Stimulated activated CD8-positive, alpha-beta memory T cell treated with anti-CD3 and anti-CD28 coated beads, Interleukin-15, amount 100 ng/mL, for 1 hour (primary cell): Measurements from ENCODE around the gene ANKHD1.

Source experiments
- DNase-seq: peaks from one replicate; pipeline ENCODE4 v3.0.0-alpha.2; 2020; ENCODE audit warnings: low read depth

Gene ANKHD1

DNA sequence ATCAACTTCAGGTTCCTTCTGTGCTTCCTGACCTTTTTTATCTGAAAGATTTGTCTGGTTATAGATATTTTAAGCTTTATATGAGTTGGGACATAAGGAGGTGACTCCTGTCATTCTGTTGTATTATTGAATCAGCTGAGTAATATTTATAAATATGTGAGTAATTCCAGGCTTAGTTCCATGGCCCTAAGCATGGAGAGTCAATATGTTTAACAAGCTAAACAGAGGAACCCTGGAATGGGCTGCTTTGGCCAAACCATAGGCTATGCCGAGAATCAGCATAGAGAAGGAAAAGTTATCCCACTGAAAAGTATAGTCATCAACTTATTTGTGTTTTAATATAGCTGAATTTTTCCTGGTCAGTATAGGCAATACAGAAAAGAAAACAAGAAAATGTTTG lies 138.6 kb downstream of the ANKHD1 start:
- DNase-seq: no peak

DNA sequence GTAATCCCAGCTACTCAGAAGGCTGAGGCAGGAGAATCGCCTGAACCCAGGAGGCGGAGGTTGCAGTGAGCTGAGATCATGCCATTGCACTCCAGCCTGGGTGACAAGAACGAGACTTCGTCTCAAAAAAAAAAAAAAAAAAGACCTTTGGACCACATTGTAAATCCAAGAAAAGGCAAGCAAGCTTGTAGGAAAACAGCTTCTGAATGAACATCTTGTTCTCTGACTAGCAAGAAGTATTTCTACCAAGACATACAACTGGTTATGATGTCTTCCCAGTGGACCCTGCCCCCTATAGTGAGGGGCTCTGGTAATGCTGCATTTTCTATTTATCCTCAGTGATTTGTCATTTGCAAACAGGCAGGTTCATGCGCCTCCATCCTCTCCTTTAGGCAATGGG lies 141.3 kb downstream of the ANKHD1 start:
- no peak for DNase-seq

DNA sequence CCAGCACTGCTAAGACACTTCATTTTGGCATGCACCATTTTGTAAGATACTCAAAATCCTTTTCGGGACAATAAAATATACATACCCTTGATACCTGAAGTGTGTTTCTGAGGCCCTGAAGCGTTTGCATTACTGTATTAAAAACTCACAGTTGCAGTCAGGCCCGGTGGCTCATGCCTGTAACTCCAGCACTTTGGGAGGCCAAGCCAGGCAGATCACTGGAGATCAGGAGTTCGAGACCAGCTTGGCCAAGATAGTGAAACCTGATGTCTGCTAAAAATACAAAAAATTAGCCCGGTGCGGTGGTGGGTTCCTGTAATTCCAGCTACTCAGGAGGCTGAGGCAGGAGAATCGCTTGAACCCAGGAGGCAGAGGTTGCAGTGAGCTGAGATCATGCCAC lies 143.4 kb downstream of the ANKHD1 start:
- no peak for DNase-seq

DNA sequence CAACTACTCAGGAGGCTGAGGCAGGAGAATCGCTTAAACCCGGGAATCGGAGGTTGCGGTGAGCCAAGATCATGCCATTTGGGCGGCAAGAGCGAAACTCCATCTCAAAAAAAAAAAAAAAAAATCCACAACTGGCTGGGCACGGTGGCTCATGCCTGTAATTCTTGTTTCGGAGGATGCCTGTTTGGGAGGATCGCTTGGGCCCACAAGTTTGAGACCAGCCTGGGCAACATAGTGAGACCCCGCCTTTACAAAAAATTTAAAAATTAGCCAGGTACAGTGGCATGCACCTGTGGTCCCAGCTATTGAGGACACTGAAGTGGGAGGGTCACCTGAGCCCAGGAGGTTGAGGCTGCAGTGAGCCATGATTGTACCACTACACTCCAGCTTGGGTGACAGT lies 144.0 kb downstream of the ANKHD1 start:
- no peak for DNase-seq

DNA sequence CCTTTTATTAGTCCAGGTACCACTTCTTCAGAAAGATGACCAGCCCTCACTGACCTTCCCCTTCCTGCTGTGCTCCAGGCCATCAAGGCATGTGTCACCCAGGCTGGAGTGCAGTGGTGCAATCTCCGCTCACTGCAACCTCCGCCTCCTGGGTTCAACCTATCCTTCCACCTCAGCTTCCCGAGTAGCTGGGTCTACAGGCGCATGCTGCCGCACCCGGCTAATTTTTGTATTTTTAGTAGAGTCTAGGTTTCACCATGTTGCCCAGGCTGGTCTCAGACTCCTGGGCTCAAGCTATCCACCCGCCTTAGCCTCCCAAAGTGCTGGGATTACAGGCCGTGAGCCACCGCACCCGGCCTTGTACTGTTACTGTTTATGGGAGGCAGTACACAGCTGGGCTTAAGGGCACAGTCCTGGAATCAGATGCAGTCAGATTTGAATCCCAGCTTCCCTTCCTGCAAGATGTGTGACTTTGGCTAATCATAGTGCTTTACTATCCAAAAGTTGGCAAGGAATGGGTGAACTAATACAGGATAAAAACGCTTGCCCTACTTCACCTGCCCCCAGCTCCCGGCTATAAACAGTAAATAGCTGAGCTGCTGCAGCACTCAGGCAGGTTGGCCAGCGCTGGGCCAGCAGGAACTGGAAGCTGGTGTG lies 145.3 kb downstream of the ANKHD1 start:
- no peak for DNase-seq

DNA sequence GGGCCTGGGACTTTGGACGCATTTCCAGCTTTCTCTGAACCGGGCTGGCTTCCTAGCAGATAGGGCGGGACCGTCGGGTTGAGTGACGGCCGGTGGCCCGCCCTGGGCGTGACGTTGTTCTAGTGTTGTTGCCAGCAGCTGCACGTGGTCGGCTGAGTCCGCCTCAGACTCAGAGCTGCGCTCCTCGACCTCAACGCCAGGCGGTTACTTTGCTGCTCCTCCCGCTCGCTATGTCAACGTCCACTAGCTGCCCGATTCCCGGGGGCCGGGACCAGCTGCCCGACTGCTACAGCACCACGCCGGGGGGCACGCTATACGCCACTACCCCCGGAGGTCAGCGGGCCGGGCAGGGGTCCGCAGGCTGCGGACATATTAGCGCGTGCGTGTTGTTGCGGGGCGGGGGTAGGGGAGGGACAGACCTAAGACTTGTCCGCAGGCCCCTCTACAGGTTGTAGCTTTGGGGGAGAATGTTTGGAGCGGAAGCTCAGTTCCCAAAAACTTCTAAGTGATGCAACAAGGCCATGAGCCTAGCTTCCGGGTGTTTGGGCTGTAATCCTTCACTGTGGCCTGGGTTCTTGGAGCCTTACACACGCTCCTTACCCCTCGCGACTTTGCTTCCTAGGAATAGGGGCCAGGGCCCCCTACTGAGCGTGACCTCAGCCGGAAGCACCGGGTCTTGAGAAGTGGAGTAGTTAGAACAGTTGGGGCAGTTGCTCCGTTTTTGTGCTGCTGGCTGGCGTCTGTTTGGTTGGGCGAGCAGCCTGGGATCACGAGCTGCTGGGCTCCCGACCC lies 146.1 kb downstream of the ANKHD1 start, which contains the start of gene EIF4EBP3:
Gene EIF4EBP3, plus strand, starts transcription at position 155 of the 792 bp plus-strand sequence. Its CDS starts 76 bp downstream, at position 231.
- DNase-seq: peak; percentile 72

DNA sequence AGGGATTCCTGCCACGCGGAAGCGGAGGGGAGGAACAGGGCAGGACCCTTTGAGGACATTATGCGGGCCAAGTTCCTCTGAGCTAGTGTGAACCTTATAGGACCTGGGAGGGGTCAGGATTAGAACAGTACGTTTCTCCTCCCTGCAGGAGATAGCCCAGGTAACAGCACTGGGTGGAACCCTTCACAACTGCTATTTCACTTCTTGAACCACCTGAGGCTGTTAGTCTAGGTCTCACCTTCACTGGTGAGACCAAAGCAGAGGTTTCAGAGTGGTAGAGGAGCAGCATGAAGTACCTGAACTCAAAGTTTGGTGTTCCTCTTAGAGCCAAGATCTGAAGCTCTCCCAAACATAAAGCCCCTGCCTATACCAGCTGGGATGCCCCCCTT lies 146.7 kb downstream of the ANKHD1 start:
- no peak for DNase-seq

DNA sequence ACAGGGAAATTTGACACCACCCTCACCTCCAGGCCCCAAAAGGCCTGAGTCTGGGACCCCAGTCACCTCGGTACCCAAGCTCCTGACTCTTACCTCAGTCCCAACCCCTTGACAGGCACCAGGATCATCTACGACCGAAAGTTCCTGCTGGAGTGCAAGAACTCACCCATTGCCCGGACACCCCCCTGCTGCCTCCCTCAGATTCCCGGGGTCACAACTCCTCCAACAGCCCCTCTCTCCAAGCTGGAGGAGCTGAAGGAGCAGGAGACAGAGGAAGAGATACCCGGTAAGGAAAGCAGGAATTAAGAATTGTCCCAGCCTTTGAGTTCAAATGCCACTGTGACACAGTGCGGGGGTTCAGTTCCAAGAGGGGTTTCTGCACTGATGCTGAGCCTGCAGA lies 147.2 kb downstream of the ANKHD1 start:
- no peak for DNase-seq

DNA sequence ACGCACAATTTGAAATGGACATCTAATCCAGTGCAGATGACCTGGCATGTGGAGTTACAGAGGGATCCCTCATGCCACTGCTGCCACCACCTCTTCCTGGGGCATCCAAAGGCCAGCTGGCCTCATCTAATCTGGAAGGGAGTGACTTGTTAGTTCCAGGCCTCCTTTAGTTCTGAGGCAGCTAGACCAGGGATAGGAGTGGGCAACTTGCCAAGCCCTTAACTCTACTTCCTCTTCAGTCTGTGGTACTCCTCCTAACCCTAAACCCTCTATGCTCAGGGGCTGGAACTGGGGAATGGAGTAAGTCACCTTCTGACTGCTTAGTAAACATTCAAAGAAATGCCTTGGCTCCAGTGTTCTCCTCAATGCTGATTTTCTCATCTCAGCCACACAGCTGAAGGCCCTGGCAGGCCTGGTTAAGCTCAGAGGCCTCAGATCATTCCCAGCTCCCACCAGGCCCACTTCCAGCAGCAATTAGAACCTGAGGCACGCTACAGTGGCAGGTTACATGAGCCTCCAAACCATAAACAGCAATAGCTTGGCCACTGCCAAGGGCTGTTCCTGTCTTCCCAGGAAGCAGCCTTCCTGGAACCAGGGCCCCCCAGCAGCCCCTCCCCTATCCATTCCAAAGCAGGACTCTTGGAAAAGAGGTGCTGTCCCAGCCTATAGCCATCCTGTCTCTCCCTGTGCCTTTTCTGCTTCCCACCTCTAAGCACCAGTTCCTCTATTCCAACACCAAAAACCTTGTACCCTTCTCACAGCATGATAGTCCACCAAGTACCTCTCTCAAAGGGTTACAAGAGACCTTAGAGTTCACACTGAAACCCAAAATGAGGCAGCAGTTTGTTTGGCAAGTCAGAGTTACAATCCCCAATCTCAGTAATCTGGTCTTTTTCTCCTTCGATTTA lies 147.9 kb downstream of the ANKHD1 start:
- DNase-seq: no peak

DNA sequence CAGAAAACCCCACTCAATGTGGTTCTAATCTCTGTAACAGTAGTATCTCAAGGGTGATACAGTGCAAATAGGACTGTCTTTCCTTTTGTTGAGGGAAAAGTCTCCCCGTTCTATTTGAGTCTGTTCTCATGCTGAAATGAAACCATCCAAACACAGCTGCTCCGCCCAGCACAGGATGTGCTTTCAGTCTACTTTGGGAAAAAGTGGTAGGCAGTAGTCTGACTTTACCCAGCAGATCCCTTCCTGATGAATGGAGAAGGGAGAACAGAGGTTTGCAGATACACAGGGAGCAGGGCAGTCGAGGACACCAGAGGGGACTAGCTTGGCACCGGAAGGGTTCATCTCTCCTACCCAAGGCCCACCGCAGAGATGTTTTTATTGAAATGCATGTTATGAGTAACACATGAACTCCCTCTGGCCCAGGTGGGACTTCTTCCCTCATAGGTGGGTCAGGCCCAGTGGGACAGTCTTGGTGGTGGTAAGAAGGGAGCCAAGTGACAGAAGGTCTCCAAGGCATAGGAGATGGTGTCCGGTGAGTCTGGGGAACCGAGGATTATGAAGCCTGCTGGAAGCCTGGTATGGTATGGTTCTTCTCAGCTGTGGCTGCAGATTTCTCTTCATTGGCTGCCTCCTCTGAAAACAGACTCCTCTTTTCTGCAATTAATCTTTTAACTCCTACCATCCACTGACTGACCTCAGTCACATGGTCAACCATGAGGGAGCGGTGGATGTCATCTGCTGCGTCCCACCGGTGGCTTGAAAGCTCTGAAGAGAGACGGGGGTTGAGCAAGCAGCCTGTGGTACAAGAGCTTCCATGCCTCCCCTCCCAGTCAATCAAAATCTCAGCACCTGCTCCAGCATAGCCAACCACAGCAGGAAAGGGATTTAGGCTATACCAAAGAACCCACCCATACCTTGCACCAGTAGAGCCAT lies 148.8 kb downstream of the ANKHD1 start:
- no peak for DNase-seq

DNA sequence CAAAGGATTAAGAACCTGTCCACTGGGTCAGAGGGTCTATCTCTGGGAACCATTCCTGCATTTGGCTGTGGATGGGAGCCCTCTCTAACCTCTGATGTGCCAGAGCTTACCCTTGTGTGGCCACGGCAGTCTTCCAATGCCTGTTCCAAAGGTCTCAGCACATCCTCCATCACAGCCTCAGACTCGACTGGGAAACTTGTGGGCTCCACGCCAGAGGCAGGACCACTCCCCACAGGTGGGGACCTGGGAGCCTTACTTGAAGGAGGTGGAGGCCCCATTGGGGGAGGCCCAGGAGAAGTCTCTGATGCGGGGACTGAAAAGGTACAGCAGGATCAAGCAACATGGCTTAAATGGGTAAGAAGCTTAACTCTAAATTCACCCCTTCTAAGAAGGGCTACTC lies 150.2 kb downstream of the ANKHD1 start:
- DNase-seq: no peak

DNA sequence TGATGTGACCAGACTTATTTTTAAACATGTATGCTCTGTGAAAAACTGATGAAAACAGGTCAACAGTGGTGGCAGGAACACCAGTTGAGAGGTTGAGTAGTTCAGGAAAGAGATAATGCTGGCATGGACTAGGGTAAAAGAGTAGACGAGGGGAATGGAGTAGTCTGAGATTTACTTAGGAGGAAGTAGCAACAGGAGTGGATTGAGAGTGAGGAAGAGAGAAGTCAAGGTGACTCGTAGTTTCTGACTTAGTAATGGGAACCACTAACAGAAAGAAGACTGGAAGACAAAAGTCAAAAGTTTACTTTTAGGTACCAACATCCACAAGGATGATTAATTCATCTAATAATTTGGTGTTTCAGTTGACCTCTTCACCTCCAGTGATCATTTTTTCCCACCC lies 152.0 kb downstream of the ANKHD1 start:
- DNase-seq: no peak

DNA sequence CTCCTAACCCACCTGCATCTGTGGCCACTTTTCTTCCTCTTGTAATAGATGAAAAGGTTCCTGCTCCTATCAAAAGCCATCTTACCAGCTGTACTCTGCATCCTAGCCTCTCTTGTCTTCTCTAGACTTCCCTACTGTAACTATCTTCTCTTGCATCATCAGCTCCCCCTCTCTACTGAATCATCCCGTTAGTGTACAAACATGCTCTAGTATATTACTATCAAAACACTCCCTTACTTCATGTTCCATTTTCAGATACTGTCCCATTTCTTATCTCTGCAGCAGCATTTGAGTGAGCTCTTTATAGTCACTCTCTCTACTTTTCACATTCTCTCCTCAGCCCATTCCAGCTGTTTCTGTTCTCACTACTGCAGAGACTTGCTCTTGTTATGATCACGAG lies 152.8 kb downstream of the ANKHD1 start:
- DNase-seq: no peak

DNA sequence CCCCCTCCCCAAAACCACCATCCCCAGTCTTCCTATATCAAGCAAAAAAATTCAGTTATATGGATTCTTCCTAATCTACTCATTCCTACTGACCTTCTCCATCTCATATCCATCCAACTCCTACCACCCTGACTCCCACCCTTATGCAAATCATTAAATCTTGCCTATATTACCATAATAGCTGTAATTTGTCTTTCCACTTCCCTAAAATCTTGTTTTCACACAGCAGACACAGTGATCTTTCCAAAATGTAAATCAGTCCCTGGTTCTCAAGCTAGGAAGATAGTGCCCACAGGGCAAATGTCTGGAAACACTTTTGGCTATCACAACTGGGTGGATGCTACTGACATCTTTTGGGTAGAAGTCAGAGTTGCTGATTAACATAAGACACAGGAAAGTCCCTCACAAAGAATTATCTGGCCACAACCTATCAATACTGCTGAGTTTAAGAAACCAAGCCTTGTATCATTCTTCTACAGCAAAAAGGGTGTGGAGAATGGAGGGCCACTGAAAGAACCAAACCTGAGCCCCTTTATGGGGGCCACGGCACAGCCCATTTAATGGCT lies 154.2 kb downstream of the ANKHD1 start:
- no peak for DNase-seq

DNA sequence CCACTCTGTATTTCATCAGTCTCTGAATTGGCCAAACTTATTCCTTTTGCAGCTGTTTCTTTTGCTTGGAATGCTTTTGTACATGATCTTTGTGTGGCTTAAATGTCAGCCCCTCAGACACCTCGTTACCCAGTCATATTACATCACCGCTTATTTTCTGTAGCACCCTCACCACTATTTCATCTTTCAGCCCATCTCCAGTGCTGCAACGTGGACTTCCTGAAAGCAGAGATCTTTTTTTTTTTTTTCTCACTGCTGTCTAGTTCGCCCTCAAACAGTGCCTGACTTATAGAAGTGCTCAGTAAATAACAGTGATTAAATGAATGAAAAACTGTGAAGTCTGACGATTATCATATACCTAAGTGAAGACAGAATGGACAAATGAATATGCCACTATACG lies 154.8 kb downstream of the ANKHD1 start:
- DNase-seq: no peak

DNA sequence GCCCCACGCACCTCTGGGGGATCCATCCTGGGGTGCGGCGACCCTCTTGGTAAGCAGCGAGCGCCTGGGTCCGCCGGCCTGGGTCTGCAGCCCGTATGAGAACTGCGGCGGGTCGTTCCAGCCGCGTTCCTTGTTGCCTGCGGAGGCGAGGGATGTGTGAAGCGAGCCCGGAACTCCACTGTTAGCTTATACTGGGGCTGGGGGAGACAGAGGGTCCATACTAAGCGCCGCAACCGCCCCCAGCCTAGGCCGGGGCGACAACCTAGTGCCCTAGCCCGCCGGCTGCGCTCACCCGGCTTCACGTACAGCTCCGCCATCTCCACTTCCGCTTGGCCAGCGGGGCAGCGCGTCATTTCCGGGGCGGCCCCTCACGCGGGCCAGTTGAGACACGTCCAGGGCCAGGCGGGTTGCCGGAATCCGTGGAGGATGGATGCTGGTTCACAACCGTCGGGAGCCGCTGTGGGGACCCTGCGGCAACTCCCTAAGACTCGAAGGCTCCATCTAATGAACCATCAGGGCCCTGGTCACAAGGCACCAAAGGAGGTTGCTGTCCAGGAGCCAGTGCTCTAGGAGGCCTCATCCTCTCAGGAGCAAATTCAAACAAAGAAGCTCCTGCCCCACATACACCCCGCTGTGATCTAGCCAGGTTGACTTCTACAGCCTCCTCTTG lies 155.6 kb downstream of the ANKHD1 start, which contains the start of gene SRA1:
Gene SRA1, minus strand, starts transcription at position 338 of the 670 bp plus-strand sequence. Its CDS starts 21 bp downstream, at position 317.
- peak; percentile 61 for DNase-seq

DNA sequence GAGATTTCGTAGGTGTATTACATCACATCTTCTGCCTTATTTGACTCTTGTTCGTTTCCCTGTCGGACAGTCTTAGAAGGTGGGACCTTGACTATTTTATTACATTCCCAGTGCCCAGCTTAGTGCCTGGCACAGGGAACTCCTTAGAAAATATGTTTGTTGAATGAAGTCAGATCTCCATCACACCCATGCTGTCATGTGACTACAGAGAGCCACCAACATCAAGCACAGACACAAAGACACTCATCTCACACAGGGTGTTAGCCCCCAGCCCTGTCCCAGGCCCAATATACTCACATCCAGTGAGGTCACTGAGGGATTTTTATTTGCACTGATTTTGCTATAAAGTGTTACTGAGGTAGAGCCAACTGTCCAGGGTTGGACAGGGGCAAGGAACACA lies 156.3 kb downstream of the ANKHD1 start:
- no peak for DNase-seq

DNA sequence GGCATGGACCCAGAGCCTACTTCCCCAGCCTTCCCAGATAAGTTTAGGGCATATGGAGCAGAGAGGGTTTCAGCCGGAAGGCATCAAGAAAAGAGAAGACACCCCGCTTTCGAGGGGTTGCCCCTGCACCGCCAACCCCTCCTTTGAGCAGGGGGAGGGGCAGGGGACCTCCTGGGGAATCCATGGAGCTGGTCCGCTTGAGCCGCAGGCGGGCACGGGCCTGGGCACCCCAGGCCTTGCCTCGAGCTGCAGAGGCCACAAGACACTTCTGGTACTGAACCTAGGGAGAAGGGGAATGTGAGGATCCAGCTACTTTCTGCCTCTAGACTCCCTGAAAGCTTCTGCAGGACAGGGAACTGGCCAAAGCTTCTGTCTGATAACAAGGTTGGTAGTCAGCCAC lies 156.9 kb downstream of the ANKHD1 start:
- DNase-seq: no peak

DNA sequence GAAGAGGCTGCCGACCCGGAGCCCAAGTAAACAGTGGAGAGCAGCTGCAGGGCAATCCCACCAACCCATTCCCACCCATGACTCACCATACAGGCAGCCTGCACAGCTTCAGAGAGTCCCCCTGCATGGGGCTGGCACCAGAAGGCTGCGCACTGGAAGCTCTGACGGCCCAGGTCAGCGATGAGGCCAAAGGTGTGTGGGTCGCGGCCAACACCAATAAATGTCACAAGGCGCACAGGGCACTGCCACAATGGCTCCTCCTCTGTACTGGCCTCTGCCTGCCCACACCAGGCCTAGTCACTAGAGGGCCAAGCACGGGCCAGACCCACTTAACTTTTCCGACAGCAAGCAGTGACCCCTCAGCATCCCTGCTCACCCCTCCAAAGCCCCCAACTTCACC lies 158.6 kb downstream of the ANKHD1 start:
- no peak for DNase-seq

DNA sequence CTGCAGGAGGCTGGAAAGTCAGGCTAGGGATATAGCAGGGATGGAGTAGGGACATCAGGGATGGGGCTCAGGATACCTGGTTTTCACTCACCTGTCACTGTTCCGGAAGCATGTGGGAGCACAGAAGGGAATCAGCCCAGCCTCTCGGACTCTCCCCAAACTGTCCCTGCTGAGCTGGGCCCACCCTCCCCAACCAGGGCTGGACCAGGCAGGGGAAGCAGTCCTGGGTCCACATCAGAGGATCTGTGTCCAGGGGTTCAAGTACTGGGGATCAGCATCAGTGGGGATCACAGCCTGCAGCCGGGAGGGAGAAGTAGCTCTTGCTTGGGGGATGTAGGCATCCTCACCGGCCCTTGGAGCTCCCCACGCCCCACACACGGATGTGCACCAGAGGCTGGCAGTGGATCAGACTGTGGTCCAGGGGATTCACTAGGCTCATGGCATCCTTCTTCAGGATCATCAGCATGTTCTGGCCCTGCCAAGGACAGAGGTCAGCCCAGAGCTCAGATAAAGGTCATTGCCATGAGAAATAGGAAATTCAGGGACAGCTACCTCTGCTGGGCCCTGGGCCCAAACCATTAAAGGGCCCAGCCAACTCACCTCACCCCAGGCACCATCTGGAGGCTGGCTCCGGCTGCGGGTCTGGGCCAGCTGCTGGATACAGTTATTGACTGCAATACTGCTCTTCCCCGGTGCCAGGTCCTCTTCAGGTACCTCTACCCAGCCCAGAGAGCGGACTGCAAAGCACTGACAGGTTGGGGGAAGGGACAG lies 160.3 kb downstream of the ANKHD1 start:
- DNase-seq: no peak
